GM08714 (cell line): ENCODE results near the gene SLC28A2.

Experiments
- H3K4me3 ChIP-seq: fragments of 200-500 bp; sonication (Bioruptor generic); 2 replicates; pipeline ENCODE4 v1.5.1; 2014; ENCODE audit warnings: mild to moderate bottlenecking, low read length, inconsistent platforms
- ZNF274 ChIP-seq: IDR thresholded peaks from 2 replicates; pipeline ENCODE4 v1.6.1; 2012; ENCODE audit warnings: mild to moderate bottlenecking, low read depth, low read length

The SLC28A2 gene

GRCh38 chr15:45326741-45327140, 74.7 kb downstream of the SLC28A2 start:
- no peak for TF ChIP-seq ZNF274
- H3K4me3 ChIP-seq = no peak overlapping the region
